D341Med (cell line): ENCODE data around the gene PAK2.
"Not testable (repeated sequence)": the region's sequence is repeated elsewhere in the genome, so short reads cannot be mapped to it uniquely, and the experiment has no call there.

Experiments
- DNase-seq: peaks from one replicate; pipeline ENCODE4 v3.0.0; 2012; ENCODE audit warnings: low spot score

Gene PAK2

DNA sequence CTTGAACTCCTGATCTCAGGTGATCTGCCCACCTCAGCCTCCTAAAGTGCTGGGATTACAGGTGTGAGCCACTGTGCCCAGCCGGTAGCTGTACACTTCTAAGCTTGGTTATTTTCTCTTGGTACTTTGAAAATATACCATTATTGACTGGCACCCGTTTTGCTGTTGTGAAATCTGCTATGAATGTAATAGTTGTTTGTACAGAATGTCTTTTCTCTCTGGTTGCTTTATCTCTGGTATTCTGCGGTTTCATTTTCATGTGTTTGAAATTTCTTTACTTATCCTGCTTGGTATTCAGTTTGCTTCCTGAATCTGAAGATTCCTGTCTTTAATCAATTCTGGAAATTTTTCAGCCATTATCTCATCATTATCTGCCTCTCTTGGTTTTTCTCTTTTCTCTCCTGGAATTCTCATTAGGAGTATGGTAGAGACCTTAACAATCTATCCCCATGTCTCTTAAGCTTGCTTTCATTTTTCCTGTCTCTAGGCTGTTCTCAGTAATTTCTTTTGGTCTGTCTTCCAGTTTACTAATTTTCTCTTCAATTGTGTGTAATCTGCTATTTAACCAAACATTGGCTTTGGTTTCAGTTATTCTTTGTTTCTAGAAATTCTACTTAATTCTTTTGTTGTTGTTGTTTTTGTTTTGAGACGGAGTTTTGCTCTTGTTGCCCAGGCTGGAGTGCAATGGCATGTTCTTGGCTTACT lies 2.8 kb upstream of the PAK2 start:
- DNase-seq = no peak

- no peak for DNase-seq
These were observed 2.0 kb upstream of the PAK2 start for GRCh38 chr3:196737655-196738054.

DNA sequence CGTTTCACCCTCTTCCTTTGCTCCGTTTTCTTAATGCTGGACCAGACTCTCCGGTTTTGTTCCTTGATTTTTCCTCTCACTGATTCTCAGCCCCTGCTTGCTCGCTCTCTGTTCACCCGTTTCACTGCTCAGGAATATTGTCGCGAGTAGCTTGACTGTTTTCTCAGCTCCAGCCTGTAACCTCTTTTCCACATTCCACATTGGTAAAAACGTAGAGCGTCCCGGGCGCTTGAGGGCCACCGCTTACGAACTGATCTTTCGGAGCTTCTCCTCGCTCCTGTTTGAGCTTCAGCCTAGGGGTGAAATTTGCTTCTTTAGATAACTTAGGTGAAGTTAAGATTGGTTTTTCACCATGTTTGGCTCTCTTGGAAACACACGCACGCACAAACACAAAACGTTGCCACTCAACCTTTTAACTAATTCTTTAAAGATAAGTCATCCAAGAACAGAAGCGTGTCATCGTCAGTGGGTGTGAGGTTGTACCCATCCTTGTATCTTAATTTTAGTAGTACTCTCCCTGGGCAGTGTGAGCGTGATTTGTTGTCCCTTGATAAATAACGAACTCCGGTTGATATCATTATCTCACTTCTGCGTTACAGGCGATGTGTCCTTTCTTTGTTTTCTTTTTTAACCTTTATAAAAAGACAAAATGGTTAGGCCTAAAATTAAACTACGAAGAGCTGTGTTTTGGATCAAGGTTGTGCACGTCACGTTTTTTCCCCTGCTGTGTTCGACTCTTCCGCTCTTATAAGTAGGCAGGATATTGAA lies 1.0 kb downstream of the PAK2 start:
- peak; percentile 50 for DNase-seq

DNA sequence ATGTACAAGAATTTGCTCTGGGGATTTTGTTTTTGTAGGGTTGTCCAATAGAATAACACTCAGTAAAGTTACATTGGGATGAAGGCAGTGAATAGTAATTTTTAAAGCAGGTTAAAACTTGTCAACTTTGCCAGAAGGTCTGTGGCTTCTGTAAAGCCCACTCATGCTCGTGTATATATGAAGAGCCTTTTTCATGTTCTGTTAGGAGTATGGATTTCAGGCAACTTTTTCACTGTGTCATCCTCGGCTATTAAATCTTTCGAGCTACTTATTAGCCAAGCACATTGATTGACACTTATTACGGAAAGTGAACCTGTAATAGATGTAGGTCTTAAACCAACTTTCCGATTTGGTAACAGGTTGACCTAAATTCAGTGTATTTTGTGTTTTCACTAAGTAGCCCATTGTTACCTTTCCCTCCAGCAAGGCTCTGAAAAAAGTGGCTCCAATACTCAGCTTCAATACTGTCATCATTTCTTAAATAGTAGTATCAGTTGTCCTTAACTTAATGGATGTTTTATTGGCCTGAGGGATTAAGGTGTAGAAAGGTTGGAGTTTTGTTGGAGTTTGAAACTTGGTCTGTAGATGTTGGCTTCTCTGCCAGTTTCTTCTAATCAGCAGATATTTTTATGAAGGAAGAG lies 1.7 kb downstream of the PAK2 start:
- DNase-seq = no peak

- not testable (repeated sequence) for DNase-seq
These were observed 3.9 kb downstream of the PAK2 start for GRCh38 chr3:196743569-196743968.

DNA sequence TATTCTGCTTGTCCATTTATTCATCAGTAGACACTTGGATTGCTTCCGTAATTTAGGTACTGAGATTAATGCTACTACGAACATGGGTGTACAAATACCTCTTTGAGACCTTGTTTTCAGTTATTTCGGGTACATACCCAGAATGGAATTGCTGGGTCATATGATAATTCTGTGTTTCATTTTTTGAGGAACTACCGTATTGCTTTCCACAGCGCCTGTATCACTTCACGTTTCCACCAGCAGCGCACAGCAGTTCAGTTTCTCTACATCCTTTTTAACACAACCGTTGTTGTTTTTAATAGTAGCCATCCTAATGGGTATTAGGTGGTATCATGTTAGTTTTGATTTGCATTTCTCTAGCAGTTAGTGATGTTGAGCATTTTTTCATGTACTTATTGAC lies 9.5 kb downstream of the PAK2 start:
- no peak for DNase-seq

GRCh38 chr3:196753201-196753600 lies 13.5 kb downstream of the PAK2 start:
- no peak for DNase-seq

GRCh38 chr3:196754091-196754981 lies 14.7 kb downstream of the PAK2 start:
- DNase-seq = no peak

- DNase-seq = no peak
These were observed 17.1 kb downstream of the PAK2 start for GRCh38 chr3:196756732-196757131.

DNA sequence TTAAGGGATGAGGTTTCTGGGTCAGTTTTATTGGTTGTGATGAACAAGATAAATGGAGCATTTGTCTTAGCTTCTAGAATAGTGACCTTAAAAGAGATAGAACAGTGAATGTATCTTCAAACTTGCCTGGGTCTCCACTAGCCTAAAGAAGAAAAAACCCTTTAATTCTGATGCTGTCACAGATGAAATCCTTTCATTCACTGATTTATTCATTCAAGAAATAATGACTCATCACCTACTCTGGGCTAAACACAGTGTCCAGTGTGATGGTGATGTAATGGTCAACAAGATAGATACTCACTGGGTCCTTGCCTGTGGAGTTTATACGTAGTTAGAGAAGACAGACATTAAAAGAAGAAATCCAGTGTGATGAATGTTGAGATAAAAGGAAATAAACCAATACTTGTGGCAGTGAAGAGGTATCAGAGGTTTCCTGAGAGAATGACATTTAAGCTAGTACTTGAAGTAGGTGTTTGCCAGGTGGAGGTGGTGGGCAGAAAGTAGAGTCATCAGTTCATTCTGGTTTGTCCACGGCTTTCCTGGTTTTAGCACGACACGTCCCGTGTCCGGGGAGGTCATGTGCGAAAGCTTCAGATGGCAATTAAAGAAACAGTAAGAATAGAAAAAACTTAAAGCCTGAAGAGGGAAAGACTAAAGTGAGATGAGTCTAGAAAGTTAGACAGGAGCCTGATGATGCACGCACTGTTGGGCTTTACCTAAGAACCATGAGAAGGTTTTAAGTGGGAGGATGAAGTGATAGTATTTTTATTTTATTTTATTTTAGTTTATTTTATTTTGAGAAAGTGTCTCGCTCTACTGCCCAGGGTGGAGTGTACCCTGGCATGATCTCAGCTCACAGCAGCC lies 18.5 kb downstream of the PAK2 start:
- no peak for DNase-seq

- no peak for DNase-seq
These were observed 23.5 kb downstream of the PAK2 start for GRCh38 chr3:196763179-196763578.

DNA sequence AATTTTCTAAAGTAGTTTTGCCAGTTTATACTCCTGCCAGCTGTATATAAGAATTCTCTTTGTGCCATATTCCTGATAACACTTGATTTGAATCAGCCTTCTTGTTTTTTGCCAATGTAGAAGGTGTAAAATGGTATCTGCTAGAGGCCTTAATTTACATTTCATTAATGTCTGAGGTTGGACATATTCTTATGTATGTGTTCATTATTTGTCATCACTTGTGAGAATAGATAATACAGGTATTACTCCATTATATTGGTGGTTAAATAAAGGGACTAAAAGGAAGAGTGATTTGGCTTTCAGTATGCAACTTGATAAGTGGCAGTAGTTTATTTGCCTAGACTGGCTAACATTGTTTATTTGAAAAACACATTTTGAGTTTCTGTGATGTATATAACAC lies 25.8 kb downstream of the PAK2 start:
- DNase-seq = no peak

GRCh38 chr3:196771067-196771466 lies 31.4 kb downstream of the PAK2 start:
- no peak for DNase-seq

GRCh38 chr3:196772102-196772501 lies 32.4 kb downstream of the PAK2 start:
- peak; percentile 50 for DNase-seq

- no peak for DNase-seq
These were observed 33.2 kb downstream of the PAK2 start for GRCh38 chr3:196772897-196773296.

DNA sequence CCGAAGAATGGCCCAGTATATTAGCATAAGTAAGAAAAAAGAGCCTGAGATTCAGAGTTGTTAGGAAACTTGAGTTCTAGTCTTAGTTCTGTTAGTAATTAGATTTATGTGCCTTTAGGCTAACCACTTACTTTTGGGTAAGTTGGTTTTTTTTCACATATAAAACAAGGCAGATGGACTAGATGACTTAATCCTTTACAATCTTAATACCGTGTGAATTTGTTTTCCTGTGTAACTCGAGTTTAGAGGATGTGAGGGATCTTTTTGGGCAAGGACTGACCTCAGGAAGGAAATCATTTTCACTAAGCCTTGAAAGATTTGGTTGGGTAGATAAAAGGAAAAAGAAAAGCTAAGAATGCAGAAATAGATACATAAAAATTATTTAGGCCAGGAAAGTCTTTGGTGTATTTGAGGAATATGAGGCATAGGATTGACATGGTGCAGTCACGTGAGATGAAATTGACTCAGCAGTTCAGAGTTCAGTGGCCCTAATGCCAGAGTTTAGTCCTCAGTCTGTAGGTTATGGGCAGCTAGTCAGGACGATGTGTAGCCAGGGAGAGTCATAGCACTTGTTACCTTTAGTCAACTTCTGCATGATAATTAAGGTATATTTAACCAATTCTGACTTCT lies 34.6 kb downstream of the PAK2 start:
- DNase-seq = no peak

DNA sequence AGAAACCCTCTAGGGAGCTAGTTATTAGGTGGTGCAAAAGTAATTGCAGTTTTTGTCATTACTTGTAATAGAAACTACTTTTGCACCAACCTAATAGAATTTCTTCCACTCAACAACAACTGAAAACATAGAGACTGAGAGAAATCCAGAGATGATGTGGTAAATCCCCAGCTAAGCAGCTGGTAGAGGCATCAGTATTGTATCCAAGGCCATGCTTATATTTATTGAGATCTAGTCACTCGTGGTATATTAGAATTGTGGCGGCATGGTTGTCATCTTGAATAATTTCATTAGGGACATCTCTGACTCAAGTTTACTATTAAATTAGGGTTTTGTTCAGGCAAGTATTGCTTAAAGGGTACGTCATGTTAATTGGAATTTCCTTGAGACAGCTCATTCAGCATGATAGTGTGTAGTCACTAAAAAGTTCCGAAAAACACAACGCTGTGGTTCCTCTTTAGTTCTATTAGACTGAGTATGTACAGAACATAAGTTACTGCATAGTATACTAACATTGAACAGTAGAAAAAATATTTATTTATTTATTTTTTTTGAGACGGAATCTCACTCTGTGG lies 35.3 kb downstream of the PAK2 start:
- DNase-seq = no peak

DNA sequence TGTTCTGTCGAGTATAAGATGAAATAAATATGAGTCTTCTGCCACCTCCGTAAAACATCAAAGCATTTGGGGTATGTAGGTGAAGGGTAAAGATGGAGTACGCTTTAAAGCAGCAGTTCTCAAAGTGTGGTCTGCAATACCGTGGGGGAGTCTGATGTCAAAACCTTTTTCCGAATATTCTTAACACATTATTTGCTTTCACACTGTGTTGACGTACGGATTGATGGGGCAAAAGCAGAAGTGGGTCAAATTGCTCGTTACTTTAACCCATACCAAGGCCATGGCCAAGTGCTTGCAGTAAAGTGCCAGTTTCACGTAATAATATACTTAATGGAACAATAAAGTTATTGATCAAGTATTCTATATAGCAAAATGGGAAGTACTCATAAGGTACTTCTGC lies 36.3 kb downstream of the PAK2 start:
- DNase-seq = no peak

DNA sequence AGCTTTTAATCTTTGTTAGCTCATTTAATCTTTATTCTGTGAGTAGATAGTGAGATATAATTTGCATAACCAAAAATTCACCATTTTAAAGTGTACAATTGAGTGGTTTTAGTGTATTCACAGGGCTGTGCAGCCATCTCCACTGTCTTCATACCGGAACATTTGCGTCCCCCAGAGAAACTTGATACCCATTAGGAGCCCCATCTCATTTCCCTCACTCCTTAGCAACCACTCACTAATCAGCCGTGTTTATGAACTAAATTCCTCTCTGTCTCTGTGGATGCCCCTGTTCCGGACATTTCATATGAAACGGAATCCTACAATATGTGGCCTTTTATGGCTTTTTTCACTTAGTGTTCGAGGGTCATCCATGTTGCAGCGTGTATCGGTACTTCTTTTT lies 38.2 kb downstream of the PAK2 start:
- DNase-seq = no peak

DNA sequence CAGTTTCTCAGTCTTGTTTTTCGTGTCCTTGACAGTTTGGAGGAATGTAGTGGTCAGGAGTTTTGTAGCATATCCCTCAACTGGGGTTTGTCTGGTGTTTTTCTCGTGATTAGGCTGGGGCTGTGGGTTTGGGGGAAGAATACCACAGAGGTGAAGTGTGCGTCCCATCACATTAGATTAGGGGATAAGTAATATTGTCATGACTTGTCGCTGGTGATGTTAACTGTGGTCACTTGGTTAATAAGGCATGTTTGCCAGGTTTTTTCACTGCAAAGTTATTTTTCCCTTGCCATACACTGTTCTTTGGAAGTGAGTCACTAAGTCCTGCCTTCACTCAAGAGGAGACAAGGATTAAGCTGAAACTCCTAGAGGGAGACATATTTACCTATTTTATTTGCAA lies 39.1 kb downstream of the PAK2 start:
- no peak for DNase-seq
